MM.1S (cell line): ENCODE measurements around the gene PTPRN2.

Source experiments
- DNase-seq: peaks from one replicate; pipeline ENCODE4 v3.0.0-alpha.2; 2015
- H2AFZ ChIP-seq: fragments of 300-600 bp; sonication (generic); 2 replicates; pipeline ENCODE4 v1.6.0; 2016; ENCODE audit warnings: antibody characterized with exemption, low read length
- H3F3A ChIP-seq: fragments of 300-600 bp; sonication (generic); 2 replicates; pipeline ENCODE4 v1.6.1; 2016; ENCODE audit warnings: mild to moderate bottlenecking, antibody characterized with exemption, low read length, moderate library complexity, mixed read lengths; ENCODE audit not compliant: insufficient read depth
- H3K27ac ChIP-seq: fragments of 300-600 bp; sonication (generic); 2 replicates; pipeline ENCODE4 v1.5.1; 2016; ENCODE audit warnings: mild to moderate bottlenecking, low read length
- H3K27me3 ChIP-seq: fragments of 300-600 bp; sonication (generic); replicated peaks from 2 replicates; pipeline ENCODE4 v1.6.0; 2016; ENCODE audit warnings: low read length; ENCODE audit not compliant: insufficient read depth
- H3K36me3 ChIP-seq: fragments of 300-600 bp; sonication (generic); replicated peaks from 2 replicates; pipeline ENCODE4 v1.6.1; 2016; ENCODE audit warnings: mild to moderate bottlenecking, low read length, mixed read lengths; ENCODE audit not compliant: insufficient read depth
- H3K4me1 ChIP-seq: fragments of 300-600 bp; sonication (generic); 2 replicates; pipeline ENCODE4 v1.6.1; 2016; ENCODE audit warnings: low read length, mixed read lengths
- H3K4me2 ChIP-seq: fragments of 300-600 bp; sonication (generic); 2 replicates; pipeline ENCODE4 v1.6.0; 2016; ENCODE audit warnings: low read depth, low read length
- H3K4me3 ChIP-seq: fragments of 300-600 bp; sonication (generic); 2 replicates; pipeline ENCODE4 v1.5.1; 2016; ENCODE audit warnings: low read length, mixed read lengths
- H3K79me2 ChIP-seq: fragments of 300-600 bp; sonication (generic); 2 replicates; pipeline ENCODE4 v1.6.1; 2016; ENCODE audit warnings: mixed run types, low read length, mixed read lengths
- H3K9ac ChIP-seq: fragments of 300-600 bp; sonication (generic); 2 replicates; pipeline ENCODE4 v1.6.1; 2016; ENCODE audit warnings: low read length, mixed read lengths
- H3K9me2 ChIP-seq: fragments of 300-600 bp; sonication (generic); replicated peaks from 2 replicates; pipeline ENCODE4 v1.6.1; 2016; ENCODE audit warnings: mild to moderate bottlenecking, low read length, mixed read lengths; ENCODE audit not compliant: insufficient read depth
- H3K9me3 ChIP-seq: fragments of 300-600 bp; sonication (generic); replicated peaks from 2 replicates; pipeline ENCODE4 v1.6.1; 2016; ENCODE audit warnings: mild to moderate bottlenecking, low read length, mixed read lengths; ENCODE audit not compliant: insufficient read depth
- H4K20me1 ChIP-seq: fragments of 300-600 bp; sonication (generic); 2 replicates; pipeline ENCODE4 v1.6.1; 2016; ENCODE audit warnings: mild to moderate bottlenecking, low read length, moderate library complexity, mixed read lengths; ENCODE audit not compliant: insufficient read depth
- EZH2 ChIP-seq: fragments of 300-600 bp; sonication (generic); optimal IDR thresholded peaks from 2 replicates; pipeline ENCODE3; 2017; ENCODE audit warnings: low read depth, mild to moderate bottlenecking, antibody characterized with exemption, low read length, mixed read lengths
- EZH2phosphoT487 ChIP-seq: fragments of 300-600 bp; sonication (generic); IDR thresholded peaks from 2 replicates; pipeline ENCODE4 v1.6.1; 2018; ENCODE audit warnings: antibody characterized with exemption, low read length
- TF ChIP-seq, protein P1 (sequence below): fragments of 300-600 bp; sonication (generic); IDR thresholded peaks from 2 replicates; pipeline ENCODE4 v1.5.1; 2016; ENCODE audit warnings: antibody characterized with exemption, low read length, mixed read lengths

Gene PTPRN2

DNA sequence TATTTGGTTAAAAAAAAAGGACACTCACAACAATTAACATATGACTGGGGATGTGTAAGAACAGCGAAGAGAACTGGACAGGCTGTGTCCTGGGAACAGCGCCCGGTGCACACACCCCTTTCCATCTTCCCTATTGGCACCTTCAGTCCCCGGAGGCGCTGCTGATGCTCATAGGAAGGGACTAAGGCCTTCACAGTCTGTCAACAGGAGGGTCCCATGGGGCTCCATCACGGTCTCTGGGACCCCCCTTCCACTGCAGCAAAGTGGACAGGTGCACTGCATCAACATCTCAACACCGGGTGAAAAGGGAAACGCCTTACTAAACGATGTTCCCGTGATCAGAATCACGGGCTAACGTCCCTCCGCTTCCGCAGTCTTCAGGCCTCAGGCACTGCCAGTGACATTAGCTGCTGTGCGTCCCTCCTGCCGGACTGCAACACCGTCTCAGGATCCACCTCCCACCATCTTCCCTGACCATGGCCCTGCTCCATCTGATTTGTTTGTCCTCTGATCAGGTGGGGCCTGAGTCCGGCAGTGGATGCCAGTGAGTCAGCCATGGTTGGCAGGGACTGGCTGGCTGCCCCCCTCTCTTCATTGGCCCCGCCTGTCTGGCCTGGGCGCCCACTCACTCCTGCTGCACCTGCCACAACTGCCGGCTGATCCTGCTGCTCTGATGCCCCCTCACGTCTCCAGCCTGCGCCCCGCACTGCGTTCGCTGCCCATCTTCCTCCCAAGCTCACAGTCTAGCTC, 636.1 kb downstream of the PTPRN2 start:
- no peak overlapping the region for H3K4me2 ChIP-seq
- H3K36me3 ChIP-seq, result no peaks in the 10 kb centered on the region
- H3K27ac ChIP-seq, result no peak overlapping the region
- H3K9me3 ChIP-seq, result no peaks in the 10 kb centered on the region
- no peak overlapping the region for H2AFZ ChIP-seq
- H3K9ac ChIP-seq, result no peak overlapping the region
- H3F3A ChIP-seq, result no peaks in the 10 kb centered on the region
- H3K9me2 ChIP-seq, result no peaks in the 10 kb centered on the region
- DNase-seq, result no peak
- H3K4me1 ChIP-seq, result no peaks in the 10 kb centered on the region
- peaks cover 94% of the 10 kb centered on the region for H3K27me3 ChIP-seq
- H3K4me3 ChIP-seq, result no peak overlapping the region
- TF ChIP-seq EZH2 (no peak), EZH2phosphoT487 (no peak)
- TF ChIP-seq, protein P1, sequence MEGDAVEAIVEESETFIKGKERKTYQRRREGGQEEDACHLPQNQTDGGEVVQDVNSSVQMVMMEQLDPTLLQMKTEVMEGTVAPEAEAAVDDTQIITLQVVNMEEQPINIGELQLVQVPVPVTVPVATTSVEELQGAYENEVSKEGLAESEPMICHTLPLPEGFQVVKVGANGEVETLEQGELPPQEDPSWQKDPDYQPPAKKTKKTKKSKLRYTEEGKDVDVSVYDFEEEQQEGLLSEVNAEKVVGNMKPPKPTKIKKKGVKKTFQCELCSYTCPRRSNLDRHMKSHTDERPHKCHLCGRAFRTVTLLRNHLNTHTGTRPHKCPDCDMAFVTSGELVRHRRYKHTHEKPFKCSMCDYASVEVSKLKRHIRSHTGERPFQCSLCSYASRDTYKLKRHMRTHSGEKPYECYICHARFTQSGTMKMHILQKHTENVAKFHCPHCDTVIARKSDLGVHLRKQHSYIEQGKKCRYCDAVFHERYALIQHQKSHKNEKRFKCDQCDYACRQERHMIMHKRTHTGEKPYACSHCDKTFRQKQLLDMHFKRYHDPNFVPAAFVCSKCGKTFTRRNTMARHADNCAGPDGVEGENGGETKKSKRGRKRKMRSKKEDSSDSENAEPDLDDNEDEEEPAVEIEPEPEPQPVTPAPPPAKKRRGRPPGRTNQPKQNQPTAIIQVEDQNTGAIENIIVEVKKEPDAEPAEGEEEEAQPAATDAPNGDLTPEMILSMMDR, result no peak
- H3K79me2 ChIP-seq, result no peaks in the 10 kb centered on the region
- no peaks in the 10 kb centered on the region for H4K20me1 ChIP-seq

DNA sequence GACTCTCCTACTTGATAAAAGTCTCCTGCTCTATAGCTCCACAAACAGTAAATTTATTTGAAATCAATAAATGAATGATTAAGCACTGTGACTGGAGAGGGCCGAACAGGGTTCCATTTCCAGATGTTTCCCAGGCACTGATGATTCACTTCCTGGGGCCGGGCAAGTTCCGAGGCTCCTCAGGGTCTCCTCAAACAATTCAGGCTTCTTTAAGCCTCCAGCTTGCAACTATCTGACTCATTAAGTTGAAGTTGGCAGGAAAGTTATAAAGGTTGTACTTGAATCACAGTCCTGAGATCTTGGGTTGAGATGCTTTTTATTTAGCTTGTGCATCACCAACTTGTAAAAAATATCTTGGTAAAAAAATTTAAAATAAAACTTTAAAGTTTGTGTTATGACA, 637.9 kb downstream of the PTPRN2 start:
- H4K20me1 ChIP-seq, result no peaks in the 10 kb centered on the region
- DNase-seq, result no peak
- no peak overlapping the region for H3K4me2 ChIP-seq

DNA sequence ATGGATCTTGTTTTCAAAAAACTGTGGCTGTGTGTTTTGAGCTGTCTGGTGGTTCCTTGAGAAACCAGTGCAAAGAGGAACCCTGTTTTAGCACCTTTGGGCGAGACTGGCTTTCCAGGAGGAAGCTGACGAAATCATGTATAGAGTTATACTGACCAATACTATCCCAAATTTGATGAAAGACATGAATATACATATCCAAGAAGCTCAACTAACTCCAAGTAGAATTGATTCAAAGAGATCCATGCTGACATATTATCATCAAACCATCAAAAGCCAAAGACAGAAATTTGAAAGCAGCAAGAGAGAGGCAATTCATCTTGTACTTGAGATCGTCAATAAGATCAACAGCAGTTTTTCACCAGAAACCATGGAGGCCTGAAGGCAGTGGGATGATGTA, 640.1 kb downstream of the PTPRN2 start:
- Histone ChIP-seq H3K27me3 (peaks cover 93% of the 10 kb centered on the region), H3K9ac (no peak overlapping the region), H4K20me1 (no peaks in the 10 kb centered on the region), H3K36me3 (no peaks in the 10 kb centered on the region), H3K9me2 (no peaks in the 10 kb centered on the region), H3K4me2 (no peak overlapping the region), H3F3A (no peaks in the 10 kb centered on the region), H2AFZ (no peak overlapping the region), H3K79me2 (no peaks in the 10 kb centered on the region), H3K4me1 (no peaks in the 10 kb centered on the region), H3K4me3 (no peak overlapping the region), H3K9me3 (no peaks in the 10 kb centered on the region), H3K27ac (no peak overlapping the region)
- DNase-seq, result no peak
- TF ChIP-seq EZH2 (no peak), EZH2phosphoT487 (no peak)
- TF ChIP-seq, protein P1, result no peak

More for the DNA sequence above, 637.9 kb downstream of the PTPRN2 start:
- no peak overlapping the region for H2AFZ ChIP-seq
- peaks cover 92% of the 10 kb centered on the region for H3K27me3 ChIP-seq
- TF ChIP-seq EZH2phosphoT487, result no peak
- TF ChIP-seq, protein P1, result no peak
- no peak for TF ChIP-seq EZH2
- no peaks in the 10 kb centered on the region for H3K9me3 ChIP-seq
- no peak overlapping the region for H3K9ac ChIP-seq
- H3K4me1 ChIP-seq, result no peaks in the 10 kb centered on the region
- H3K9me2 ChIP-seq, result no peaks in the 10 kb centered on the region
- H3K27ac ChIP-seq, result no peak overlapping the region
- H3K36me3 ChIP-seq, result no peaks in the 10 kb centered on the region
- no peaks in the 10 kb centered on the region for H3F3A ChIP-seq
- H3K79me2 ChIP-seq, result no peaks in the 10 kb centered on the region
- no peak overlapping the region for H3K4me3 ChIP-seq
